GM19372 (cell line): Measurements from ENCODE around the gene CCNL2.
"Not testable (repeated sequence)": the region's sequence is repeated elsewhere in the genome, so short reads cannot be mapped to it uniquely, and the experiment has no call there.

Experiments
- ATAC-seq: cut with Tn5 transposase; IDR thresholded peaks from one replicate; pipeline ENCODE4 v1.9.1; 2021; ENCODE audit warnings: mild to moderate bottlenecking, low read depth, moderate library complexity; ENCODE audit not compliant: unreplicated experiment

CCNL2 gene

GRCh38 chr1:1399187-1399871, at the start of gene CCNL2:
TSS of gene CCNL2 (minus strand) at chr1:1399335. CDS start at chr1:1399306, 29 bp downstream.
- ATAC-seq, result peak; percentile 94

GRCh38 chr1:1446631-1447030, 47.5 kb upstream of the CCNL2 start:
- not testable (repeated sequence) for ATAC-seq

- no peak for ATAC-seq
Measured at GRCh38 chr1:1442069-1442770, 43.1 kb upstream of the CCNL2 start.

GRCh38 chr1:1441002-1441888, 42.1 kb upstream of the CCNL2 start:
- ATAC-seq, result no peak

- ATAC-seq, result no peak
Measured at GRCh38 chr1:1440262-1441001, 41.3 kb upstream of the CCNL2 start.

GRCh38 chr1:1439546-1440261, 40.6 kb upstream of the CCNL2 start:
- no peak for ATAC-seq

GRCh38 chr1:1438531-1439381, 39.6 kb upstream of the CCNL2 start:
- no peak for ATAC-seq

- peak; percentile 58 for ATAC-seq
Measured at GRCh38 chr1:1437904-1438376, 38.8 kb upstream of the CCNL2 start.

- no peak for ATAC-seq
Measured at GRCh38 chr1:1437033-1437903, 38.1 kb upstream of the CCNL2 start.

GRCh38 chr1:1436630-1437032, 37.5 kb upstream of the CCNL2 start:
- ATAC-seq, result no peak

- ATAC-seq, result no peak
Measured at GRCh38 chr1:1435911-1436629, 36.9 kb upstream of the CCNL2 start.

GRCh38 chr1:1435106-1435903, 36.2 kb upstream of the CCNL2 start, which contains the start of gene VWA1:
TSS of gene VWA1 (plus strand) at chr1:1435690. CDS start at chr1:1435749, 59 bp downstream.
- no peak for ATAC-seq

GRCh38 chr1:1434824-1435105, 35.6 kb upstream of the CCNL2 start:
- no peak for ATAC-seq

- no peak for ATAC-seq
Measured at GRCh38 chr1:1434131-1434823, 35.1 kb upstream of the CCNL2 start.

- no peak for ATAC-seq
Measured at GRCh38 chr1:1433804-1434130, 34.6 kb upstream of the CCNL2 start.
